CMK (cell line): ENCODE measurements around the gene PPM1L.

Experiments
- DNase-seq: peaks from one replicate; pipeline ENCODE4 v3.0.0-alpha.2; 2010; ENCODE audit warnings: low read depth

PPM1L gene

GRCh38 chr3:160856450-160856849 is 100.4 kb downstream of the PPM1L start:
- DNase-seq, result no peak

GRCh38 chr3:160857476-160858119 is 101.6 kb downstream of the PPM1L start:
- no peak for DNase-seq

- no peak for DNase-seq
Measured at GRCh38 chr3:160860346-160860745, 104.3 kb downstream of the PPM1L start.

- DNase-seq, result no peak
Measured at GRCh38 chr3:160869825-160870224, 113.8 kb downstream of the PPM1L start.

- DNase-seq, result no peak
Measured at GRCh38 chr3:160870327-160870726, 114.3 kb downstream of the PPM1L start.

GRCh38 chr3:160874736-160875135 is 118.7 kb downstream of the PPM1L start:
- DNase-seq, result no peak

- DNase-seq, result no peak
Measured at GRCh38 chr3:160876643-160877042, 120.6 kb downstream of the PPM1L start.

- no peak for DNase-seq
Measured at GRCh38 chr3:160879859-160880258, 123.8 kb downstream of the PPM1L start.

GRCh38 chr3:160883373-160883772 is 127.3 kb downstream of the PPM1L start:
- DNase-seq, result no peak

GRCh38 chr3:160885791-160886286 is 129.8 kb downstream of the PPM1L start:
- no peak for DNase-seq

- DNase-seq, result no peak
Measured at GRCh38 chr3:160886421-160886820, 130.4 kb downstream of the PPM1L start.

- no peak for DNase-seq
Measured at GRCh38 chr3:160893207-160893606, 137.2 kb downstream of the PPM1L start.

GRCh38 chr3:160904691-160905090 is 148.7 kb downstream of the PPM1L start:
- no peak for DNase-seq

- no peak for DNase-seq
Measured at GRCh38 chr3:160906646-160907045, 150.6 kb downstream of the PPM1L start.

- DNase-seq, result no peak
Measured at GRCh38 chr3:160909917-160910316, 153.9 kb downstream of the PPM1L start.

- DNase-seq, result no peak
Measured at GRCh38 chr3:160911411-160911810, 155.4 kb downstream of the PPM1L start.

- no peak for DNase-seq
Measured at GRCh38 chr3:160916472-160916871, 160.4 kb downstream of the PPM1L start.

GRCh38 chr3:160919942-160920341 is 163.9 kb downstream of the PPM1L start:
- DNase-seq, result no peak

GRCh38 chr3:160921020-160921635 is 165.1 kb downstream of the PPM1L start:
- no peak for DNase-seq

GRCh38 chr3:160924776-160925175 is 168.7 kb downstream of the PPM1L start:
- no peak for DNase-seq

GRCh38 chr3:160927620-160928019 is 171.6 kb downstream of the PPM1L start:
- no peak for DNase-seq

- DNase-seq, result no peak
Measured at GRCh38 chr3:160928183-160928726, 172.2 kb downstream of the PPM1L start.

- no peak for DNase-seq
Measured at GRCh38 chr3:160929595-160929994, 173.6 kb downstream of the PPM1L start.

GRCh38 chr3:160931474-160931873 is 175.4 kb downstream of the PPM1L start:
- DNase-seq, result no peak
